ENCODE data around the gene ADAMTS14.

The ADAMTS14 gene

DNA sequence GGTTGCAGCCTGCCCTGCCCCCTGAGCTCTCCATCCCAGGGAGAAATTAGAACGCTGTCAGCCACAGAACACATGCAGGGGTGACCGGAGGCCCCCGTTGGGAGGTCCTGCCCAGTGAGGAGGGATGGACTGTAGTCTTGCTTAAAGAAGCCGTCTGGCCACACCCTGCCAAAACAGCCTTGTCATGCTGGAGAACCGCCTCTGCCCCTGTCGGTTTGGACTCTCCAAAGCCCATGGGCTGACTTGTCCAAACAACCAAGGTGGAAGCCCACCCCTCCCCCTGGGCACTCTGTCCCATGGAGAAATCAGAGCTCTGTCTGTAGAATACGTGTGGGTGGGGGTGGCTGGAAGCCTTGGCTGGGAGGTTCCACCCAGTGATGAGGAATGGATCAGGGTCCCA is 125.5 kb downstream of the ADAMTS14 start:
- DNase-seq = no peak

GRCh38 chr10:70799124-70799523 is 126.8 kb downstream of the ADAMTS14 start:
- no peak for DNase-seq

- no peak for DNase-seq
Observed at GRCh38 chr10:70801854-70802253, 129.5 kb downstream of the ADAMTS14 start.

DNA sequence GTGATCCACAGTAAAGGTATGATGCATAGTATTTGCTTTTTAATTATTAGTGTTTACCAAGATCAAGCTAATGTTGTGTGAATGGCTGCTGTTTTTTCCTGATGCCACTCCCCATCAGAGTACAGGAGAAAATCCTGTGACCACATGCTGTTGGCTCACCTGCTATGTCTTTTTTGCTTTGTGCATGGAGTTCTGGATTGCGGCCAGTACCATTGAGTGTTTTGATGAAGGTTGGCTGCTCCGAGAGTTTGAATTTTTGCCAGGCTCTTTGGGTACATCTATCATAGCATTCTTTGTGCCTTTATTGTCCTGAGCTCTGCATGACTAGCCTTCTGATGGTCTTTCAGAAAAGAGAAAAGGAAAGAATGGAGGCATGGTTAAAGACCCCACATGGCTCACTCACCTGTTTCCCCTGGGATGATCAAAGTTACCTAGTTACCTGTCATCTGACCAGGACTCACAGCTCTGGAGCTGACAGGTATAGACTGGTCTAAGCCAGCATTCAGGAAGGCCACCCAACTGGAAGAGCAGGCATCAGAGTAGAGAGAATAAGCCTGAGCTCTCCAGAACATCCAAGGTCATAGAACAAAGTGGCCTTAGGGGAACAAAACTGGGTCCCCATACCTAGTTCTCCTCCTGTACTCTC is 131.6 kb downstream of the ADAMTS14 start:
- DNase-seq = no peak

GRCh38 chr10:70804421-70804808 is 132.1 kb downstream of the ADAMTS14 start:
- no peak for DNase-seq

- DNase-seq = no peak
Observed at GRCh38 chr10:70805619-70806215, 133.4 kb downstream of the ADAMTS14 start.

DNA sequence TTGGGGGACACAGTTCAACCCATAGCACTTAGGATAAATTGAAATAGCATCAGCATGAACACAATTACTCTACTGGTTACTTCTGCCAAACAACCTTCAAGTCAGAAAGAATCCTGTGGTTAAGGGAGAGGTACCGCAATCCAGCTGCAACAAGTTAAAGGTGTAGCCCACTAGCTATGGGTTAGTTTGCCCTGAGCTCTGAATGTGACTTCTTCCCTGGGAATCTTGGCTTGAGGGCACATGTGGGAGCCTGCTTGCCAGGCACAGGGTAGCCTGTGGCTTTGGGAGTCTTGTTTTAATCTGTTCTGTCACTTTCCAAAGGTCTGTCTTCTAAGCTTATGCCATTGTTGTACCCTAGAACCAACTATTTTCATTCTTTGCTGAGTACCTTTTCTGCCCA is 134.5 kb downstream of the ADAMTS14 start:
- DNase-seq = no peak

DNA sequence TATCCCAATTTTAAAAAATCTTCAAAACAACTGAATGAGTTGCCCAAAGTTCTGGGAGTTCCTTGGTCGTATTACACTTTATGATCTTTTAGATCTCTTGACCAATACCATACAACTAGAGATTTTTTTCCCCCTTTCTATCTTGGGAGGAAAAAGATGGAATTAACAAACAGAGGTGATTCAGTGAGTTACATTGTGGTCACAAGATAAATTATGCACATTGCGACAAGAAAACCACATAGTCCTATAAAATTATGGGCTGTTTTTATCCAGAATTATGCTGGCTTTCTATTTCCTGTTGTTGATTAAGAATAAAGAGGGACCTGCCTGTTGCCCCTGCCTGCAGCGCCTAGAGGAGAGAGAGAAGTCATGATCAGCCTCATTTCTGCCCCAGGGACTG is 135.2 kb downstream of the ADAMTS14 start:
- DNase-seq = no peak

- no peak for DNase-seq
Observed at GRCh38 chr10:70809011-70809611, 136.8 kb downstream of the ADAMTS14 start.

DNA sequence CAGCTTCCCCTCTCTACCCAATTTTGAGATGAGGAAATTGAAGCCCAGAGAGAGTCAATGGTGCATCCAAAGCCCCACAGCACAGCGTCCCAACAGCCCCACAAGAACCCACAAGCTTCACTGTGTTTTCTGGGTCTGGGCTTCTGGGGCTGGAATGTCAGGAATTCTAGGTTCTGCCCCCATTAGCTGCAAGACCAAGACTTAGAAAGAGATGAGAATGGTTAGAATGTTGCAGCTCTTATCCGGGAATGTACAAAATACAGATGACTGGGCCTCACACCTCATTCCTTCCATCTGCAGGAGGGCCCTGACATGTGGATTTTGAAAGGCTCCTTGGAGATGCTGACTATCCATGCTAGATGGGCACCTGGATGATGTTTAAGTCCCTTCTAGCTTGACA is 137.4 kb downstream of the ADAMTS14 start:
- no peak for DNase-seq

GRCh38 chr10:70810967-70811366 is 138.7 kb downstream of the ADAMTS14 start:
- no peak for DNase-seq

- no peak for DNase-seq
Observed at GRCh38 chr10:70811881-70812280, 139.6 kb downstream of the ADAMTS14 start.
